AG04449 (cell line): ENCODE measurements around the gene SLC34A3.

ENCODE experiments used
- CTCF ChIA-PET: fragments of 350-600 bp; formaldehyde crosslinking; extraction: SDS; loops from one replicate; lab custom pipeline; 2021; ENCODE audit warnings: antibody characterized with exemption; lab: Yijun Ruan, JAX
- POLR2A ChIA-PET: fragments of 400-600, 350-600 bp; formaldehyde crosslinking; extraction: SDS; loops from one replicate; lab custom pipeline; 2020; ENCODE audit warnings: antibody characterized with exemption, inconsistent platforms; lab: Yijun Ruan, JAX
- DNase-seq: peaks from one replicate; pipeline ENCODE4 v3.0.0-alpha.2; 2010; ENCODE audit warnings: low read depth, low spot score
- H3K4me3 ChIP-seq: 2 replicates; pipeline ENCODE4 v1.5.1; 2011; ENCODE audit warnings: low read depth, mild to moderate bottlenecking, control low read depth, low read length
- CTCF ChIP-seq: IDR thresholded peaks from one replicate; pipeline ENCODE4 v1.5.1; 2011; ENCODE audit warnings: mild to moderate bottlenecking, moderate library complexity, low read length, control low read depth, inconsistent platforms; ENCODE audit not compliant: insufficient read depth; ENCODE audit errors: missing control alignments

The SLC34A3 gene

GRCh38 chr9:137243626-137244485, 13.2 kb downstream of the SLC34A3 start:
- ChIA-PET POLR2A (interaction anchor here (0.7 to 7.4 kb wide), 3 partner anchors 10 to 185 kb away, joined by 4 to 164 read pairs (median 8); partner anchors contain the start of genes ANAPC2, NELFB, SSNA1 and STPG3), CTCF (interaction anchor here (0.8 to 1.4 kb wide), 2 partner anchors 11 to 12 kb away, joined by 4 read pairs; partner anchors contain the start of gene NELFB)
- DNase-seq = no peak
- H3K4me3 ChIP-seq = no peak overlapping the region
- TF ChIP-seq CTCF = no peak

GRCh38 chr9:137244486-137245449, 14.1 kb downstream of the SLC34A3 start:
- no peak overlapping the region for H3K4me3 ChIP-seq
- CTCF ChIA-PET = interaction anchor here (1.1 to 1.7 kb wide), 2 partner anchors 8 to 10 kb away, joined by 6 to 7 read pairs; partner anchors contain the start of gene NELFB
- TF ChIP-seq CTCF = no peak
- POLR2A ChIA-PET = interaction anchor here (0.7 to 7.4 kb wide), 4 partner anchors 9 to 115 kb away, joined by 3 to 164 read pairs (median 4); partner anchors contain the start of genes NELFB, STPG3 and TOR4A
- DNase-seq = no peak

- ChIA-PET POLR2A (interaction anchor here (1.1 to 7.4 kb wide), 2 partner anchors 8 to 116 kb away, joined by 3 to 164 read pairs; partner anchors contain the start of genes NELFB and STPG3), CTCF (interaction anchor here (1.1 to 1.7 kb wide), 2 partner anchors 9 kb away, joined by 6 to 7 read pairs; partner anchors contain the start of gene NELFB)
- no peak for DNase-seq
- TF ChIP-seq CTCF = no peak
- H3K4me3 ChIP-seq = no peak overlapping the region
Observed at GRCh38 chr9:137245450-137246421, 15.0 kb downstream of the SLC34A3 start.

- ChIA-PET POLR2A (no interaction called here), CTCF (interaction anchor here (0.8 to 1.4 kb wide), 2 partner anchors 11 to 18 kb away, joined by 3 to 4 read pairs; no protein-coding TSS in a partner anchor)
- no peak overlapping the region for H3K4me3 ChIP-seq
- no peak for TF ChIP-seq CTCF
- DNase-seq = no peak
Observed at GRCh38 chr9:137247135-137247915, 16.6 kb downstream of the SLC34A3 start.

- ChIA-PET POLR2A (no interaction called here), CTCF (interaction anchor here (1.4 to 2.3 kb wide), 2 partner anchors 18 to 21 kb away, joined by 4 to 6 read pairs; partner anchors contain the start of gene RNF224)
- H3K4me3 ChIP-seq = no peak overlapping the region
- no peak for DNase-seq
- TF ChIP-seq CTCF = no peak
Observed at GRCh38 chr9:137247916-137248175, 17.1 kb downstream of the SLC34A3 start.
